ENCODE results near the gene EVI5. TPM values are rescaled to one million over a fixed set of nuclear protein-coding genes. Genes with fewer than 3 reads are reported as not detected.

The EVI5 gene
- total and polyA plus RNA-seq, 10 of the 15 experiments (the other 5 are each of a cell fraction or from before 2014, with no cell fraction given): 0.27 to 6.8 (median 1.7) TPM

DNA sequence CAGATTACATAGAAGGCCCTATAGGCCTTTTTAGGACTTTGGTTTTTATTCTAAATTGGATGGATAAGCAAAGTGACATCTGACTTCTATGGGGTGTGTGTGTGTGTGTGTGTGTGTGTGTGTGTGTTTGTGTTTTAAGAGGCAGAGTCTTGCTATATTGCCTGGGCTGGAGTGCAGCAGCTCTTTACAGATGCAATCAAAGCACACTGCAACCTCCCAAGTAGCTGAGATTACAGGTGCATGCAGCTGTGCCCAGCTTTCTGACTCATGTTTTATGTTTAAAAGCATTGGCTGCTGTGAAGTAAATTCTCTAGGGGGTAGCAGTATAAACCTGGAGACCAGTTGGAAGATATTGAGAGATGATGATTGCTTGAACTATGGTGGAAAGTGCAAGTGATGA is 12.4 kb upstream of the EVI5 start:
- CTCF ChIA-PET: interaction anchor here (1.2 kb wide), 1 partner anchor 20 kb away, joined by 3 read pairs; no protein-coding TSS in a partner anchor
- DNase-seq (ENCODE audit: low read depth, low spot score): no peak
- RAD21 ChIA-PET (ENCODE audit: unreplicated experiment): no interaction called here

More for the DNA sequence above, 12.4 kb upstream of the EVI5 start:
- Histone ChIP-seq H3K9ac (ENCODE audit: control insufficient read depth, insufficient read depth, low read length) (no peak overlapping the region), H3K4me1 (ENCODE audit: control insufficient read depth, insufficient read depth, low read length) (no peaks in the 10 kb centered on the region), H3K36me3 (ENCODE audit: control insufficient read depth in 2 of 2, insufficient read depth in 2 of 2, low read length in 1 of 2) (no peaks in the 10 kb centered on the region), H3K4me3 (no peak overlapping the region), H3K79me2 (ENCODE audit: control insufficient read depth, insufficient read depth, low read length) (no peaks in the 10 kb centered on the region), H3K27ac (ENCODE audit: control insufficient read depth, insufficient read depth) (no peak overlapping the region), H3K9me3 (replicated peaks; ENCODE audit: control insufficient read depth, insufficient read depth, low read length) (no peaks in the 10 kb centered on the region), H2AFZ (ENCODE audit: control insufficient read depth, low read depth, low read length) (no peak overlapping the region), H3K4me2 (ENCODE audit: control insufficient read depth, insufficient read depth) (no peak overlapping the region), H3K27me3 (replicated peaks in 1 of 2; ENCODE audit: control insufficient read depth in 2 of 2, insufficient read depth in 2 of 2, low read length in 1 of 2) (peaks cover 0 to 2% of the 10 kb centered on the region in 2 experiments; a peak in 1 of 4 replicates), H4K20me1 (ENCODE audit: control insufficient read depth, insufficient read depth) (no peaks in the 10 kb centered on the region)
- ATAC-seq (no peak), FAIRE-seq (no peak)
- ChIA-PET SMC1A (ENCODE audit: uncharacterized antibody, unreplicated experiment) (no interaction called here), POLR2A (interaction anchor here (0.6 kb wide), 1 partner anchor 383 kb away, joined by 4 read pairs; no protein-coding TSS in a partner anchor)
- BruUV-seq (replicated peaks): no TSS peak
- intact Hi-C loops (cut with micrococcal nuclease; ENCODE audit: unreplicated experiment) (no loop called here), in situ Hi-C loops (cut with MboI) (no loop called here)
- TF ChIP-seq ATF7 (IDR thresholded peaks at IDR 0.05; ENCODE audit: low read depth): no peak
- TF ChIP-seq EED (IDR thresholded peaks at IDR 0.05; ENCODE audit: low read depth): no peak
- TF ChIP-seq NRF1 (conservative IDR thresholded peaks at IDR 0.05; ENCODE audit: low read depth, low read length): no peak
- no peak for TF ChIP-seq MTA3 (IDR thresholded peaks at IDR 0.05; ENCODE audit: borderline replicate concordance, low read length)
- TF ChIP-seq IRF3 (IDR thresholded peaks at IDR 0.05): no peak
- no peak for TF ChIP-seq SIN3A (IDR thresholded peaks at IDR 0.05; ENCODE audit: low read depth, low read length)
- TF ChIP-seq BMI1 (IDR thresholded peaks at IDR 0.05; ENCODE audit: borderline replicate concordance): no peak
- TF ChIP-seq NR2F1 (conservative IDR thresholded peaks at IDR 0.05): no peak
- TF ChIP-seq, protein P1, sequence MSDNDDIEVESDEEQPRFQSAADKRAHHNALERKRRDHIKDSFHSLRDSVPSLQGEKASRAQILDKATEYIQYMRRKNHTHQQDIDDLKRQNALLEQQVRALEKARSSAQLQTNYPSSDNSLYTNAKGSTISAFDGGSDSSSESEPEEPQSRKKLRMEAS (IDR thresholded peaks at IDR 0.05; ENCODE audit: low read depth, low read length): no peak
- no peak for TF ChIP-seq RELA (IDR thresholded peaks at IDR 0.05; ENCODE audit: borderline replicate concordance, partially characterized antibody)
- no peak for TF ChIP-seq CBX5 (IDR thresholded peaks at IDR 0.05; ENCODE audit: low read depth)
- TF ChIP-seq TBL1XR1 (IDR thresholded peaks at IDR 0.05; ENCODE audit: low read depth, low read length): no peak
- TF ChIP-seq BCLAF1 (IDR thresholded peaks at IDR 0.05): no peak
- TF ChIP-seq EP300 (IDR thresholded peaks at IDR 0.05; ENCODE audit: borderline replicate concordance in 1 of 2, control insufficient read depth in 1 of 2, low read depth in 2 of 2, low read length in 2 of 2): no peak
- no peak for TF ChIP-seq PAX8 (IDR thresholded peaks at IDR 0.05)
- TF ChIP-seq ZSCAN29 (IDR thresholded peaks at IDR 0.05): no peak
- TF ChIP-seq, protein P2, sequence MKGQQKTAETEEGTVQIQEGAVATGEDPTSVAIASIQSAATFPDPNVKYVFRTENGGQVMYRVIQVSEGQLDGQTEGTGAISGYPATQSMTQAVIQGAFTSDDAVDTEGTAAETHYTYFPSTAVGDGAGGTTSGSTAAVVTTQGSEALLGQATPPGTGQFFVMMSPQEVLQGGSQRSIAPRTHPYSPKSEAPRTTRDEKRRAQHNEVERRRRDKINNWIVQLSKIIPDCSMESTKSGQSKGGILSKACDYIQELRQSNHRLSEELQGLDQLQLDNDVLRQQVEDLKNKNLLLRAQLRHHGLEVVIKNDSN (IDR thresholded peaks at IDR 0.05; ENCODE audit: borderline replicate concordance, extremely low read length, insufficient read depth, low read depth, low read length): no peak
- TF ChIP-seq SMC3 (IDR thresholded peaks at IDR 0.05; ENCODE audit: borderline replicate concordance, low read length): no peak
- no peak for TF ChIP-seq JUNB (IDR thresholded peaks at IDR 0.05)
